ENCODE measurements around the gene MBNL1. TPM values are rescaled to one million over a fixed set of nuclear protein-coding genes. Genes with fewer than 3 reads are reported as not detected.

The MBNL1 gene
- total RNA-seq, 5 donors from 2014 or later (not counting 1 experiment from before 2014, with no cell fraction given), result 408 to 705 (median 423) TPM

GRCh38 chr3:152353578-152353977, 84.8 kb downstream of the MBNL1 start:
- peaks cover 40% of the 10 kb centered on the region for H3K36me3 Mint-ChIP-seq

DNA sequence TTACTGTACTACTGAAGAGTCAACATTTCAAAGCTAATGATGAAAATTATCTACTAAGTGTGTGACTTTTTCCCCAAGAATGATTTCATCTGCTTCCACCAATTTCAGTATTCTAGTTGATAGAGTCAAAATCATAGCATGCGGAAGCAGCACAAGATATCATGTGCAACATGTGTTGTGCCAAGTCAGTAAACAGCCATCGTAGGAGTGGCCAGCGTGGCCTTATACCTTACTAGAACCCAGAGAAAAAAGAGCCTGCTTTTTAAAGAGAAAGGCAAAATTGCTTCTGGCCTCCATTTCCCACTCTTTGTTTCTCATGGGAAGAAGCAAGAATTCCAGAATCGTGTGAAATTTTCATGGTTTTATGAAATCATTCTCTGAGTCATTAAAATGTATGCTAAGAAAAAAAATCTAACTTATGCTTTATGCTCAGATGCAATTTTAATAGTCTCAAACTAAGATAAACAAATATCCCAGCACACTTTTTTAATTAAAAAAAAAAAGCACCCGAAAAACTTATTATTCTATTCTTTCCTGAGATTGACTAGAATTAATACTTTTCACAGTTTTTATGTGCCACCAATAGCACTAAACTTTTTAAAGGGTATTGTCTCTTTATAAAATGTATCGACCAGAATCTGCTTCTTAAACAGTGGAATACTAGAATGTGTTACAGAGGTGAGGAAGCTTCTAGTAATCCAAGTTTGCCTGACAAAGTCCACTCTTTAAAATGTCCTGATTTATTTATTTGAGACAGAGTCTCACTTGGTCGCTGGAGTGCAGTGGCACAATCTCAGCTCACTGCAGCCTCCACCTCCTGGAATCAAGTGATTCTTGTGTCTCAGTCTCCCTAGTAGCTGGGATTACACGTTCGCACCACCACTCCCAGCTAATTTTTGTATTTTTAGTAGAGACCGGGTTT, 87.3 kb downstream of the MBNL1 start:
- ChIA-PET CTCF (interaction anchor here in 1 of 2 donors (0.6 kb wide), 1 partner anchor 77 kb away, joined by 4 read pairs; no protein-coding TSS in a partner anchor), POLR2A (interaction anchor here in 1 of 2 donors (0.6 kb wide), 1 partner anchor 51 kb away, joined by 3 read pairs; no protein-coding TSS in a partner anchor)
- Mint-ChIP-seq H3K9me3 (no peaks in the 10 kb centered on the region), H3K27me3 (no peaks in the 10 kb centered on the region), H3K36me3 (peaks cover 54% of the 10 kb centered on the region), H3K4me1 (peaks cover 77 to 79% (median 79%) of the 10 kb centered on the region in 3 donors), H3K4me3 (no peak overlapping the region), H3K27ac (peak overlapping the region; percentile 76 to 82)
- WGBS (ENCODE audit: insufficient coverage), result 86% methylated on average over 6 of the region's 10 CpGs
- H3K27me3 ChIP-seq (replicated peaks in 1 of 2; ENCODE audit: control insufficient read depth in 2 of 2, extremely low read depth in 1 of 2, insufficient read depth in 2 of 2, low read length in 1 of 2), result no peaks in the 10 kb centered on the region
- H3K4me3 ChIP-seq (ENCODE audit: control insufficient read depth in 1 of 2, extremely low read depth in 1 of 2, low read length in 1 of 2), result no peak overlapping the region
- no peak for ATAC-seq (replicated peaks in 1 of 4)
- H3K9me3 ChIP-seq, result no peaks in the 10 kb centered on the region
- peaks cover 0 to 29% of the 10 kb centered on the region in 2 donors for H3K36me3 ChIP-seq (ENCODE audit: control insufficient read depth in 2 of 2, extremely low read depth in 1 of 2, insufficient read depth in 1 of 2, low read length in 1 of 2)
- peaks cover 0 to 16% of the 10 kb centered on the region in 2 experiments for H3K4me1 ChIP-seq (ENCODE audit: control insufficient read depth in 1 of 2, extremely low read depth in 1 of 2, insufficient read depth in 2 of 2, low read length in 2 of 2)
- no peak for DNase-seq
- no peak overlapping the region for H3K27ac ChIP-seq (ENCODE audit: low read length)

More at GRCh38 chr3:152353578-152353977, 84.8 kb downstream of the MBNL1 start:
- no peaks in the 10 kb centered on the region for H3K27me3 Mint-ChIP-seq
- no peaks in the 10 kb centered on the region for H3K9me3 Mint-ChIP-seq
- Histone ChIP-seq H3K4me1 (ENCODE audit: control insufficient read depth in 1 of 2, extremely low read depth in 1 of 2, insufficient read depth in 2 of 2, low read length in 2 of 2) (peaks cover 0 to 13% of the 10 kb centered on the region in 2 experiments), H3K4me3 (ENCODE audit: control insufficient read depth in 1 of 2, extremely low read depth in 1 of 2, low read length in 1 of 2) (no peak overlapping the region), H3K27ac (ENCODE audit: low read length) (no peak overlapping the region), H3K9me3 (no peaks in the 10 kb centered on the region), H3K36me3 (ENCODE audit: control insufficient read depth in 2 of 2, extremely low read depth in 1 of 2, insufficient read depth in 1 of 2, low read length in 1 of 2) (peaks cover 0 to 24% of the 10 kb centered on the region in 2 donors), H3K27me3 (replicated peaks in 1 of 2; ENCODE audit: control insufficient read depth in 2 of 2, extremely low read depth in 1 of 2, insufficient read depth in 2 of 2, low read length in 1 of 2) (no peaks in the 10 kb centered on the region)
- peaks cover 59 to 66% (median 65%) of the 10 kb centered on the region in 3 donors for H3K4me1 Mint-ChIP-seq
- ChIA-PET CTCF (no interaction called here), POLR2A (no interaction called here)
- H3K4me3 Mint-ChIP-seq, result no peak overlapping the region
- DNase-seq (no peak), ATAC-seq (replicated peaks in 1 of 4) (no peak)
- H3K27ac Mint-ChIP-seq, result peak overlapping the region; percentile 60 to 73

DNA sequence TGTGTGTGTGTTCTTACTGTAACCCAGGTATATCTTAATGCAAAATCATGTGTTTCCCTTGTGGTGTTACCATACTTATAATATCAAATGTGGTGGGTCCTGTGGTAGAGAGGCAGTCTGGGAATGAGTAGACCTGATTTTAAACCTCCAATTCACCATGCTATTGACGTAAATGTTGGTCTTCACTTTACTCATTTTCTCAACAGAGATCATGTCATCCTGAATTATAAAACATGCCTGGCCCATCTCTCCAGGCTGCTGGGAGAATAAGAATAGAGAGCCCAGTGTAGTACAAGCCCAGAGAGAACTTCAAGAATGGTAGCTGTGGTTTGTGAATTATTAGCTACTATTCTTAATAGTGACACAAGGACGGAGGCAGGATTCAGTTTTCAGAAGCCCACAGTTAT, 88.1 kb downstream of the MBNL1 start:
- Mint-ChIP-seq H3K9me3 (no peaks in the 10 kb centered on the region), H3K27me3 (no peaks in the 10 kb centered on the region), H3K36me3 (peaks cover 55% of the 10 kb centered on the region), H3K4me3 (peak overlapping the region in 1 of 3 donors; percentile 2), H3K27ac (peak overlapping the region; percentile 76 to 82), H3K4me1 (peaks cover 82 to 86% (median 83%) of the 10 kb centered on the region in 3 donors)
- H3K27ac ChIP-seq (ENCODE audit: low read length), result no peak overlapping the region
- H3K27me3 ChIP-seq (replicated peaks in 1 of 2; ENCODE audit: control insufficient read depth in 2 of 2, extremely low read depth in 1 of 2, insufficient read depth in 2 of 2, low read length in 1 of 2), result no peaks in the 10 kb centered on the region
- CTCF ChIA-PET, result no interaction called here
- WGBS (ENCODE audit: insufficient coverage), result no CpG with 5 or more reads among the region's 2 CpGs
- peak in 1 of 4 experiments; percentile 28 for ATAC-seq (replicated peaks in 1 of 4)
- peaks cover 2 to 18% of the 10 kb centered on the region in 2 experiments for H3K4me1 ChIP-seq (ENCODE audit: control insufficient read depth in 1 of 2, extremely low read depth in 1 of 2, insufficient read depth in 2 of 2, low read length in 2 of 2)
- POLR2A ChIA-PET, result interaction anchor here in 1 of 2 donors (0.6 kb wide), 1 partner anchor 52 kb away, joined by 3 read pairs; no protein-coding TSS in a partner anchor
- DNase-seq, result no peak
- H3K4me3 ChIP-seq (ENCODE audit: control insufficient read depth in 1 of 2, extremely low read depth in 1 of 2, low read length in 1 of 2), result no peak overlapping the region
- peaks cover 0 to 33% of the 10 kb centered on the region in 2 donors for H3K36me3 ChIP-seq (ENCODE audit: control insufficient read depth in 2 of 2, extremely low read depth in 1 of 2, insufficient read depth in 1 of 2, low read length in 1 of 2)
- H3K9me3 ChIP-seq, result no peaks in the 10 kb centered on the region

- H3K27ac Mint-ChIP-seq, result peak overlapping the region; percentile 69 to 82
- H3K27me3 Mint-ChIP-seq, result no peaks in the 10 kb centered on the region
- H3K36me3 Mint-ChIP-seq, result peaks cover 59% of the 10 kb centered on the region
- H3K36me3 ChIP-seq (ENCODE audit: control insufficient read depth in 2 of 2, extremely low read depth in 1 of 2, insufficient read depth in 1 of 2, low read length in 1 of 2), result peaks cover 0 to 31% of the 10 kb centered on the region in 2 donors
- no peaks in the 10 kb centered on the region for H3K9me3 Mint-ChIP-seq
- peaks cover 4 to 20% of the 10 kb centered on the region in 2 experiments for H3K4me1 ChIP-seq (ENCODE audit: control insufficient read depth in 1 of 2, extremely low read depth in 1 of 2, insufficient read depth in 2 of 2, low read length in 2 of 2)
- POLR2A ChIA-PET, result interaction anchor here in 1 of 2 donors (0.6 kb wide), 1 partner anchor 1187 kb away, joined by 3 read pairs; no protein-coding TSS in a partner anchor
- no peaks in the 10 kb centered on the region for H3K9me3 ChIP-seq
- CTCF ChIA-PET, result interaction anchor here in 1 of 2 donors (0.9 kb wide), 1 partner anchor 12 kb away, joined by 3 read pairs; no protein-coding TSS in a partner anchor
- peak overlapping the region in 1 of 3 donors; percentile 14 for H3K4me3 Mint-ChIP-seq
- H3K27me3 ChIP-seq (replicated peaks in 1 of 2; ENCODE audit: control insufficient read depth in 2 of 2, extremely low read depth in 1 of 2, insufficient read depth in 2 of 2, low read length in 1 of 2), result no peaks in the 10 kb centered on the region
- peaks cover 83 to 88% (median 84%) of the 10 kb centered on the region in 3 donors for H3K4me1 Mint-ChIP-seq
- no peak for ATAC-seq (replicated peaks in 1 of 4)
- no peak for DNase-seq
- H3K4me3 ChIP-seq (ENCODE audit: control insufficient read depth in 1 of 2, extremely low read depth in 1 of 2, low read length in 1 of 2), result no peak overlapping the region
- no peak overlapping the region for H3K27ac ChIP-seq (ENCODE audit: low read length)
Observed at GRCh38 chr3:152357587-152357986, 88.9 kb downstream of the MBNL1 start.

DNA sequence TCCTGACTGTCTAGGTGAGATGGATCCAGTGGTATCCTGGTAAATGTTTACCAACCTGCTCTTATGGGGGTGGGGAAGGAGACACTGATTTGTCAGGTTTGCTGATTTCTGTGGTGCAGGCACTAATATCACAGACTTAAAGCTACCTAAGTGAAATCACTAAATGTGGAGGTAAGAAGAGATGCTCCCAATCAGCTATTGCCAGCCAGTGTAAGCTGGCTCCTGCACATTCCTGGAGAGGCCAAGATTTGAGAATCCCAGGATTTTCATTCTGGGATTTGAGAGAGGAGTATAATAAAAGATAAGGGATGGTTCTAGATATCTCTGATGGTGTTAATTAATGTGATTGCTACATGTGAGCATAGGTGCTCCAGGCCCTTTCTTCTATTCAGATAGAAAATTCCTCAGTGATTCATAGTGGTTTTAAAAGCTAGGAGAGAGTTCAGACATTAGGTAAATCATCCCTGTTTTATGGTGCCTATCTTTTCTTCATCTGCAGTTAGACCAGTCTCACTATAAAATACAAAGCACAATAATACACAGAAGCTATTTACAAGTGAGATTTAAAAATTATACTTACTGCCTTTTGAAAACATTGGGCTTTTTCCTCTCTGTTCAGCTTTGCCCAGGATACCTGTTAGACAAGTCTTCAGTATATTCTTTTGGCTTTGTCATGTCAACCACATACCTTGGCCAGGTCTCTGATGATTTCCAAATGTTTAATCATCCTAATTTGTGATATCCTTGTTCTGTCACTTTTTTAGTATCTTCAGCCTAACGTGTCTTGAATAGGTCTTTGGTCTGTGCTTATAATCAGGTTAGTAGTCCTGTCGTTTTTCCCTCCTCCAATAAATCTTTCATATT, 90.9 kb downstream of the MBNL1 start:
- Mint-ChIP-seq H3K4me3 (peak overlapping the region in 2 of 3 donors; percentile 7 to 15), H3K9me3 (no peaks in the 10 kb centered on the region), H3K4me1 (peaks cover 83 to 93% (median 85%) of the 10 kb centered on the region in 3 donors), H3K27me3 (no peaks in the 10 kb centered on the region), H3K27ac (peak overlapping the region; percentile 66 to 70), H3K36me3 (peaks cover 62% of the 10 kb centered on the region)
- POLR2A ChIA-PET, result interaction anchor here (0.6 to 1.1 kb wide), 9 partner anchors 8 to 305 kb away, joined by 3 to 11 read pairs (median 3); no protein-coding TSS in a partner anchor
- CTCF ChIA-PET, result interaction anchor here (0.5 to 1.2 kb wide), 7 partner anchors 16 to 305 kb away, joined by 3 to 6 read pairs (median 4); no protein-coding TSS in a partner anchor
- Histone ChIP-seq H3K27ac (ENCODE audit: low read length) (no peak overlapping the region), H3K9me3 (no peaks in the 10 kb centered on the region), H3K36me3 (ENCODE audit: control insufficient read depth in 2 of 2, extremely low read depth in 1 of 2, insufficient read depth in 1 of 2, low read length in 1 of 2) (peaks cover 0 to 32% of the 10 kb centered on the region in 2 donors), H3K4me1 (ENCODE audit: control insufficient read depth in 1 of 2, extremely low read depth in 1 of 2, insufficient read depth in 2 of 2, low read length in 2 of 2) (peaks cover 4 to 20% of the 10 kb centered on the region in 2 experiments), H3K4me3 (ENCODE audit: control insufficient read depth in 1 of 2, extremely low read depth in 1 of 2, low read length in 1 of 2) (no peak overlapping the region), H3K27me3 (replicated peaks in 1 of 2; ENCODE audit: control insufficient read depth in 2 of 2, extremely low read depth in 1 of 2, insufficient read depth in 2 of 2, low read length in 1 of 2) (no peaks in the 10 kb centered on the region)
- no peak for ATAC-seq (replicated peaks in 1 of 4)
- WGBS (ENCODE audit: insufficient coverage), result no CpG with 5 or more reads among the region's 2 CpGs
- DNase-seq, result no peak
